NCI-H748 (cell line): ENCODE measurements around the gene FUT3.
A peak's percentile ranks its signal among the peaks of the same experiment; 100 is the strongest.
"Not testable (repeated sequence)": the region's sequence is repeated elsewhere in the genome, so short reads cannot be mapped to it uniquely, and the experiment has no call there.

Source experiments
- DNase-seq: peaks from one replicate; lab custom pipeline; 2025; ENCODE audit not compliant: unreplicated experiment; lab: John Stamatoyannopoulos, UW

The FUT3 gene

DNA sequence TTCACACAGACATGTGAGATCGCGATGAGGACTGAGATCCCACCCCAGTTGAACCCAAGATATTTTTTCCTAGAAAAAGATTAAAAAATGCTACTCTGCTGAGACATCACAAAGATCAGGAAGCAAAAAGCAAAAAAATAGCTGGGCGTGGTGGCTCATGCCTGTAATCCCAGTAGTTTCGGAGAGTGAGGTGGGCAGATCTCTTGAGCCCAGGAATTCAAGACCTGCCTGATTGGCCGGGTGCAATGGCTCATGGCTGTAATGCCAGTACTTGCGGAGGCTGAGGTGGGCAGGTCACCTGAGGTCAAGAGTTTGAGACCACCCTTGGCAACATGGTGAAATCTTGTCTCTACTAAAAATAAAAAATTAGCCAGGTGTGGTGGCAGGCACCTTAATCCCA is 1.1 kb downstream of the FUT3 start:
- no peak for DNase-seq

DNA sequence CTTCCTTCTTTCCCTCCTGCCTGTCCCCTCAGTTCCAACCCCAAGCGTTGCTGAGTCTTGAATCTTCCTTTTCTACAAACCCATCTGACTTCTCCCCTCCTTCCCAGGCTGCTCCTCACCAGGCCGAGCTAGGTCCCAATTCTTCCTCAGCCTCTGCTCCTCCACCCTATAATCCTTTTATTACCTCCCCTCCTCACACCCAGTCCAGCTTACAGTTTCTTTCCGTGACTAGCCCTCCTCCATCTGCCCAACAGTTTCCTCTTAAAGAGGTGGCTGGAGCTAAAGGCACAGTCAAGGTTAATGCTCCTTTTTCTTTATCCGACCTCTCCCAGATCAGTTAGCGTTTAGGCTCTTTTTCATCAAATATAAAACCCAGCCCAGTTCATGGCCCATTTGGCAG is 2.6 kb downstream of the FUT3 start:
- DNase-seq = not testable (repeated sequence)

DNA sequence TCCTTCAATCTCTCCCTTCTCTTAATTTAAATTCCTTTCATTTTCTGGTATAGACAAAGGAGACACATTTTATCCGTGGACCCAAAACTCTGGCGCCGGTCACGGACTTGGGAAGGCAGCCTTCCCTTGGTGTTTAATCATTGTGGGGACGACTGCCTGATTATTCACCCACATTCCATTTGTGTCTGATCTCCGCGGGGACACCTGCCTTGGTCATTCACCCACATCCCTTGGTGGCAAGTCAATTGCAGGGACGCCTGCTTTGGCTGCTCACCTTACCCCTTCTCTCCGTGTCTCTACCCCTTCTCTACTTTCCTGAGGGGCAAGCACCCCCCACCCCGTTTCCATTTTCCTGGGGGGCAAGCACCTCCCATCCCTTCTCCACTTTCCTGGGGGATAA is 3.4 kb downstream of the FUT3 start:
- not testable (repeated sequence) for DNase-seq

DNA sequence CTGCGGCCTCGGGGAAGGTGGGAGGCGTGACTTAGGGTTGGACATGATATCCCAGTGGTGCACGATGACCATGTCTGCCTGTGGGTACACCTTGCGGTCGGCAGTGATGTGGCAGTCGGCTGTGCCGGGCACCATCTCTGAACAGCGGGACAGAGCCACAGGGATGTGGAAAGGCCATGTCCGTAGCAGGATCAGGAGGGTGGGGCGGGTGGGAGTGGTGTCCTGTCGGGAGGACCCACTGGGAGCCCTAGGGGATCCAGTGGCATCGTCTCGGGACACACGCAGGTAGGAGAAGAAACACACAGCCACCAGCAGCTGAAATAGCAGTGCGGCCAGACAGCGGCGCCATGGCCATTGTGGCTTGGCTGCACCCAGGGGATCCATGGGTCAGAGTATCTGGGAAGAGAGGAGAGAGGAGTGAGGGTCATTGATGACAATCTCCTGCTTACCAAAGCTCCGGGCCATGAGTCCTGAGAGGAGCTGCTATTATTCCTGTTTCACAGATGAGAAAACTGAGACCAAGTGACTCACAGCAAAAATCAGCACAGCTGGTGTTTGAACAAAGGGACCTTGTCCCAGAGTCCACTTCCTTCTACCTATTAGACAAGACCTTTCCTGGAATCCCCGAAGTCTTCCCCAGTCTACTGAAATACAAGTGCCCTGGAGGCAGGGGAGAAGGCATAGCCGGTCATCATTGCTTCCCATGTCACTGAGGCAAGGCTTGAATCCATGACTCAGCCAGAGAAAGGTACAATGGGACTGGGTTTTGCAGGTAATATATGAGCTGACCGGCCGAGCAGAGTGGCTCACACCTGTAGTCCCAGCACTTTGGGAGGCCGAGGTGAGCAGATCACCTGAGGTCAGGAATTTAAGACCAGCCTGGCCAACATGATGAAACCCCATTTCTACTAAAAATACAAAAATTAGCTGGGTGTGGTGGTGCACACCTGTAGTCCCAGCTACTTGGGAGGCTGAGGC is 6.5 kb downstream of the FUT3 start:
- DNase-seq = no peak

DNA sequence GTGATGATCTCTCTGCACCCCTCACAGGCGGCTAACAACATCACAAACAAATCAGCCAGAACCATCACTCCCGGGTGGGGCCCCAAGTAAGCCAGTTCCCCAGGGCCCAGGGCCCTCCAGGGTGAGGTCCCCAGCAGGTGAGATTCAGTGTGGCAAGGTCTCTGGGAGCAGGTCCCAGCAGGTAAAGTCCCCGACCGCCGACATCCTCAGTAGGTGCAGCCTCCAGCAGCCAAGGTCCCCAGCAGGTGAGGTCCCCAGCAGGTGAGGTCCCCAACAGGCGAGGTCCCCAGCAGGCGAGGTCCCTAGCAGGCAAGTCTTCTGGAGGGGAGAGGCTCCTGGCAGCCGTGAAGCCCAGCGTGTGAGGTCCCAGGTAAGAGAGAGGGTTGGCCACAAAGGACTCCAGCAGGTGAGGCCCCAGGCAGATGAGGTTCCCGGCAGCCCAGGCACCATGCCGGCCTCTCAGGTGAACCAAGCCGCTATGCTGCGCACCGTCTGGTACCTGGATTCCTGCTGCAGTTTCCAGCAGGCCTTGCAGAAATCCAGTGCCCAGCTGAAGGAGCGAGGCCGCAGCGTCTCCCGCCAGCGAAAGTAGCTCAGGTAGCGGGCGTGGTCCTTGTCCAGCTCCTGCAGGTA is 7.8 kb downstream of the FUT3 start:
- DNase-seq = no peak

DNA sequence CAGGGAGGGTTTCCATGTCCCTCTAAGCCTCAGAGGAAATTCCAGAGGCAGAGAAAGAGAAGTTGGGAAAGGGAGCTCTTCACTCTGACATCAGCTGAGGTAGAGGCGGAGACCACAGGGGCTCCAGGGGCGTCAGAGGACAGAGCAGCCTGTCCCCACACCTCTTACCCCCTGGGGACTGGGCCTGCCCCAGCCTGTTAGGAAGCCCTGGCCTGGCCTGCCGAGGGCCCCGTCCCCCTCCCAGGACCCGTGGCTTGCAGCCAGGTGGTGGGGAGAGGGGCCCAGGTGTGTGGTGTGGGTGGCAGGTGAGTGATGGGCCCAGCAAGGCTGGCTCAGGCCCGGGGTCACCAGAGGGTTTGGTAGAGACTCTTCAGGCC is 9.5 kb downstream of the FUT3 start:
- not testable (repeated sequence) for DNase-seq

DNA sequence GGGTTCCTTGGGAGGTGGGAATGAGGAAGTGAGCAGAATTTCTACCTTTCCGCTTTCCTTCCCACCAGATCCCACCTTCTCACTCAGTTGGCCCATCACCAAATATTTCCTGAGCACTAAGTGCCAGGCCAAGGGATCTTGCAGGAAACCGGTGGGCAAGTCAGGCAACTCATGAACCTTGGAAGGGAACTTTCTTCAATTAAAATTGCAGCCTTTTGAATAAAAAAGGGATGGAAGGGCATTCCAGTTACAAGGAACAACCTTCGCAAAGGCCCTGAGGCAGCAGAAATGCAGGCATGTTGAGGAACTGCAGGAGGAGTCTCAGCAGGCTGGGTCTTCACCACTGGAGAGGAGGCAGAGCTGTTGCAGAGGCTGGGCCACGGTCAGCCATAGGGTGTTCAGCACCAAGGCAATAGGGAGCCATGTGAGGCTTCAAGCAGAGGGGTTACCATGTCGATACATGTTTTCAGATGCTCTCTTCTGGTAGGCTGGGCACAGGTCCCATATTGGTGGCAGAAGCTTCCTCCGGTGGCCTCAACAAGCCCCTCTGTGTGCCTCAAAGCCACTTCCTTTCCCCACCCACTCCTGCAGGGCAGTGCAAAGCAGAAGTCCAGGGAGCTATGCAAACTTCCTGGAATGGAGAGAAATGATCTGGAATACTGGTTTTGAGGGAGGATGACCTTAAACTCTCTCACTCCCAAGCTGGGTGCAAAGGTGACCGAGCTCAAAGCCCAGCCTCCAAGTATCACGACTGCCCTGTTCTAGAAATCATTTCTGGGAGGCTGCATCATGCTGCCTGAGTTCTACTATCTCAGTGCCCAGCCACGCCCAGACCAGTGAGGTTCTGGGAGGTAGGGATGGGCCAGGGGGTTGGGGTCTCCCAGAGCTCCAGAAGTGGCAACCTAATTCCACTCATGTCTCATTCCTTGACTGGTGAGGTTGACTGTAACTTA is 11.9 kb downstream of the FUT3 start, which contains the start of gene FUT6:
FUT6 (minus strand) TSS at position 638 of the 953 bp plus-strand sequence. CDS start 7,135 bp downstream, outside the sequence.
- DNase-seq = no peak

DNA sequence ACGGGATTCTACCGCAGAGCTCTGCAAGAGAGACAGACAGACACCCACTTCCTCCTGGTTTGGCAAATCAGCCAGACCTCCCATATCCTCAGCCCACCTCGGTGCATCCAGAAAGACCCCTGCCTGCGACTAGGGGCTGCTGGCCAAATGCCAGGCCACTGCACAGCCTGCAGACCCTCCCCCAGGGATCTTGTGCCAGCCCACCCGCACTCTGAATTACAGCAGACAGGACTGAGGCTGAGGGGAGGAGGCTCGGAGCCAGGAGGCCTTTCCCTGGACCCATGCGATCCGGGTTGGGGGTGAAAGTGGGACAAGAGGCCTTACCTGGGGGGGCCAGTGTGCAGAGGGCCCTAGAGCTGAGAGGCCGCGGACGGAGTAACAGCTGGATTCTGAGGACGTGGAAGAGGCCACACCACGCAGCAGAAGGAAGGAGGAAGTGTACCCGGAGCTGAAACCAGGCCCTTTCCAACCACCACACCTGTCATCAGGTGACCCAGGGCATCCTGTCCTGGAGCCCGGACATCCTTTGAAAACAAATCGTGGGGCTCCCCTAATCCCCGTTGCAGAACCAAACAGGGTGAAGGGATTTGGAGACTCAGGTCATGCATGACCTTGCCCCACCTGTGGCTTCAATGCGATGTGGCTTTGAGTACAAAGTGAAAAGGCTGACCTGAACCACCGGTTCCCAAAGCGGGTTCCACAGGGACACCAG is 12.7 kb downstream of the FUT3 start:
- DNase-seq = no peak

DNA sequence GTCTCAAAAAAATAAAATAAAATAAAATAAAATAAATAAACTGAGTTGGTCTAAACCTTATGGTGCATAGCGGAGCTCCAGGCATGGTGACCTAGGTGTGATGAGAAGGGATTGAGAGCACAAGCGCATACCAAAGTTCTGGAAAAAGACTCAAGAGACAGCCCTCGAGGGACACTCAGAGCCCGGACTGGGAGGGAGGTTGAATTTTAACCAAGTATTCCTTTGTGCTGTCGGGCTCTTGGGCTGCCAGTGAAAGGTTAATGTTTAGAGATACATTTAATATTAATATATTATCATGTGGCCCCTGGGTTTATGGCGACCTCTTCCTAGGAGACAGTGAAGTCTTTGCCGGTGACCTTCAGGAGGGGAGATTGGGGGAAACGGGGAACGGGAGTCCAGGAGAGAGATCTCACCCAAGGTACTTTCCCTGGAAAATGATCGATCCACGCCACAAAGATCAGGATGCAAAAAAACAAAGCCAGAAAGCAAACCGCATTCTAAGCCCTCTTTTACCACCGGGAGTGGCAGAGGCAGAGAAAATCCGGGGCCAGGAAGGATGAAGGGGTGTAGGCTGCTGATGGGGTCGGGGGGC is 13.4 kb downstream of the FUT3 start:
- DNase-seq = no peak

DNA sequence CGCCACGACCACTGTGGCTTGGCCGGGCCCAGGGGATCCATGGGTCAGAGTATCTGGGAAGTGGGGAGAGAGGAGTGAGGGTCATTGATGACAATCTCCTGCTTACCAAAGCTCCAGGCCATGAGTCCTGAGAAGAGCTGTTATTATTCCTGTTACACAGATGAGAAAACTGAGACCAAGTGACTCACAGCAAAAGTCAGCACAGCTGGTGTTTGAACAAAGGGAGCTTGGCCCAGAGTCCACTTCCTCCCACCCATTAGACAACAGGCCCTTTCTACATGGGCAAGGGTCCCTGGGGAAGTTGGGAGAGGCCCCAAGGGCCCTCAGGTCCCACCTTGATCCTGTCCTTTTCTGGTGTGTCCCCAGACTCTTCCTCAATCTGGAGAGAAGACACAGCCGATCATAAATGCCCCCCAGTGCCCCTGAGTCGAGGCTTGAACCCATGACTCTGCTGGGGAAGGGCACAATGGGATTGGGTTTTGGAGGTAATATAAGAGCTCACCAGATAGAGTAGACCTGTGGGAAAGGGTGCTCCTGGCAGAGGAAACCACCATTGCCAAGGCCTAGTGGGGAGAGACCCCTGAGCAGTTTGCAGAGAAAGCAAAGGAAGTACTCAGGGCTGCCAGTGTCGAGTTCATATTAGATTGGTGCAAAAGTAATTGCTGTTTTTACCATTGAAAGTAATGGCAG is 18.6 kb downstream of the FUT3 start:
- DNase-seq = no peak

DNA sequence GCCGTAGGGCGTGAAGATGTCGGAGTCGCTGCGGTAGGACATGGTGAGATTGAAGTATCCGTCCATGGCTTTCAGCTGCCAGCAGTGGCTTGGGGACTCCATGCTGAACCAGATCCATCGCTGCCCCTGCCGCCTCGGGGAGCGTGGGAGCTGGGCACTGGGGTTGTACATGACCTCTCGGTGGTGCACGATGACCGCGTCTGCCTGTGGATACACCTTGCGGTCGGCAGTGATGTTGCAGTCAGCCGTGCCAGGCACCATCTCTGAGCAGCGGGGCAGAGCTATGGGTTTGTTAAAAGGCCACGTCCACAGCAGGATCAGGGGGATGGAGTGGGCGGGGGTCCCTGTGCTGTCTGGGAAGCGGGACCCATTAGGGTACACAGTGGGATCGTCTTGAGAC is 19.2 kb downstream of the FUT3 start:
- no peak for DNase-seq

DNA sequence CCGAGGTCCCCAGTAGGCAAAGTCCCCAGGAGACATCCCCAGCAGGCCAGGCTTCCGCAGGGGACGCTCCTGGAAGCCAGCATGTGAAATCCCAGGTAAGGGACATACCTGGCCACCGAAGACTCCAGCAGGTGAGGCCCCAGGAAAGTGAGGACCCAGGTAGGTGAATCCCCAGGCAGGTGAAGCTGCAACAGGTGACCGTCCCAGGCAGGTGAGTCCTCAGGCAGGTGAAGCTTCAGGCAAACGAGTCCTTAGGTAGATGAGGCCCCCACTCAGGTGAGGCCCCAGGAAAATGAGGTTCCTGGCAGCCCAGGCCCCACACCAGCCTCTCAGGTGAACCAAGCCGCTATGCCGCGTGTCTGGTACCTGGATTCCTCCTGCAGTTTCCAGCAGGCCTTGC is 20.1 kb downstream of the FUT3 start:
- DNase-seq = no peak

DNA sequence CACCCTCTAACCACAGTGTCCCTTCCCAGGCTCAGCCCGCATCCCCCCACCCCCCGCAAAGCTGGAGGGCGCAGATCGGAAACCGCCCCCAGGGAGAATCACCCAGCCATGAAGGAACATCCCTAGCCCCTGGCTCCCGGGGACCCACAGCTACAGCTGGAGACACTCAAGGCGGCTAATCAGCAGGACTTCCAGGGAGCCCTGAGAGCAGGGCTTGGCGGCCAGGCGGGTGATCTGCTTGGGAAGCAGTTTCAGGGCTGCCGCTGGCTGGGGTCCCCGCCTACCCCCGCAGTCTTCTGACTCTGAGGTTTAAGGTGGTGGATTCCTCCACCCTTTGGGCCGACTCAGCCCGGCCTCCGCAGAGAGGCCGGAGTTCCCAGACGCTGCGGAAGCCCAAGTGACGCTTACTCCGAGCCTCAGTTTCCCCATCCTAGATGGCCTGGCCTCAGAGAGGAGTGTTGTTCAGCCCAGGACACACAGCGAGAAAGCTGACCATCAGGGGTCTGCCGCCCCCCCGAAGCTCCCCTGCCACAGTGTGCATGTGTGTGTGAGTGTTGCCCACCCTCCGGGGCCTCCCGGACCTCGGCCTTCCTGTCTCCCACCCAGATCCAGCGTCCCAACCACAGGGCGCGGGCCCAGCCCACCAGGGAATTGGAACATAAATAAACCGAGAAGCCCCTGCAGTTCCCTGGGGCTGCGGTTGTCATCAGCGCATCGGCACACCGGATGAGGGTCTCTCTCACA is 21.5 kb downstream of the FUT3 start:
- no peak for DNase-seq

DNA sequence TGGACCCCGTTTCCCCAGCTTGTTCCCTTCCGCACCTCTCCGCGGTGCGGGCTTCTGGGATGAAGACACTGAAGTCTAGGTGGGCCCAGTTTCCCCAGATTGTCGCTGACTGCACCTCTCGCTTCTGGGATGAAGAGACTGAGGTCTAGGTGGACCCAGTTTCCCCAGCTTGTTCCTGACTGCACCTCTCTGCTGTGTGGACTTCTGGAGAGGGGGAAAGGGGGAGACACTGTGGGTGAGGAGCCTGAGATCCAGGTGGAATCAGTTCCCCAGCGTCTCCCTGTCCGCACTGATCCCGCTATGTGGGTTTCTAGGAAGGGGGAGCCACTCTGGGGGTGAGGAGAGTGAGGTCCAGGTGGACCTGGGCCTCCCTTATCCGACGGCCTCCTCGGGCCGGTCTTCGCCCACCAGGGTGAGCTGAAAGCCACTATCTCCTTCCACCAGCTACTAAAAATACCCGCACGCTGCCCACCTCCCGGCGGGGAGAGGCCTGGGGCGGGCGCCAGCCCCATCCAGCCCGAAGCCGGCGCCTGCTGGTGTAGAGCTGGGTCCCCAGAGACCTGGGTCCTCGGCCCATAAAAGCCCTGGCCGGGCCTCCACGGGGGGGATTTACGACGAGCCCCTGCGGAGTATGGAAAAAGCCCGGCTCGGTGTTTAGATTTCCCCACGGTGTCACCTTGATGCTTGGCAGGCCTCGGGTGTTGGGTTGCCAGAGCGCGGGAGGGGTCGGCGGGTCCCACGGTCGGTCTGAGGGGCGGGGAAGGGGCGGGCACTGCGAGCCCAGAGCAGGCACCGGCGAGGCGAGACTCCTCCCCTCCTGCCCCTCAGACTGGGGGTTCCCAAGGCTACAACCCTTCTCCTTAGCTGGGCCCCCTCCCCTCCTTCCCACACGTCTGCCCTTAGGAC is 22.3 kb downstream of the FUT3 start:
- DNase-seq = peak; percentile 65

DNA sequence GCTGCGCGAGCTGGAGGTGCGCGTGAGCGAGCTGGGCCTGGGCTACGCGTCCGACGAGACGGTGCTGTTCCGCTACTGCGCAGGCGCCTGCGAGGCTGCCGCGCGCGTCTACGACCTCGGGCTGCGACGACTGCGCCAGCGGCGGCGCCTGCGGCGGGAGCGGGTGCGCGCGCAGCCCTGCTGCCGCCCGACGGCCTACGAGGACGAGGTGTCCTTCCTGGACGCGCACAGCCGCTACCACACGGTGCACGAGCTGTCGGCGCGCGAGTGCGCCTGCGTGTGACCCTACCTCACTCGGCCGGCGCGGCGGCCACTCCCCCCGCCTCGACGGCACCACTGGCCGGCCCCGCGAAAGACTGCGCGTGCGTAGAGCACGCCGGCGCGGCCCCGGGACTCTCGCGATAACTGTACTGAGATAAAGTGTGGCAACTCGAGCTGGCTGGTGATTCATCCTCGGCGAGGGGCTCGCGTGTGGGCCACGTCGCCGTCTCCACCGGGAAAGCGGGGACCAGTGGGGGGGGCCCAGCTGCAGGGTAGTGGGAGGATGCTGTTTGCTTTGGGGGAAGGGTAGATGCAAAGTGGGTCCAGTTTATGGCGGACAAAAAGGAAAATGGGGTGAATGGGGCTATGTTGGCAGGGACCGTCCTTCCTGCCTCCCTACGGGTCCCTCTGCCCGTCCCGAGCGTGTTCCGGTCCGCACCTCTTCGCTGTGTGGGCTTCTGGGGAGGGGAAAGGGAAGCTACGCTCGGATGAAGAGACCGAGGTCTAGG is 23.2 kb downstream of the FUT3 start:
- DNase-seq = peak; percentile 91

DNA sequence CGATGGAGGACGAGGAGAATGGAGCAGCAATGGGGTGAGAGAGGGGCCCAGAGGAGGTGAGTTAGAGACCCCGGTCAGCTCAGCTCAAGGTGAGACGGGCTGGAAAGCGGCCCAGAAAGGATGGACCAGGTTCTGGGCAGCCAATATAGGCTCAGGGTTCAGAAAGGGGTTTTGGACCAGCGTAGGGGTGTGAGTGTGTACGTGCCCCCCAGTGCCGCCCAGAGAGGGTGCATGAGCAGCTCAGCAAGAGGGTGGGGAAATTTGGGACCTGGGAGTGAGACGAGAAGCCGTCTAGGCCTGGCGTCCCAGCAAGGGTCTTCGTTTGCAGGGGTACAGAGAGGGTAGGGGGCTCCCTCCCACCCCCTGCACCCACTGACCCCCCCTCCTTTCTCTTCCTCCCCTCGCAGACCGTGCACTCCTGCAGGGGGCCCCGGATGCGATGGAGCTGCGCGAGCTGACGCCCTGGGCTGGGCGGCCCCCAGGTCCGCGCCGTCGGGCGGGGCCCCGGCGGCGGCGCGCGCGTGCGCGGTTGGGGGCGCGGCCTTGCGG is 23.8 kb downstream of the FUT3 start:
- DNase-seq = no peak
